Measurements from ENCODE around the gene C6orf15.

C6orf15 gene

DNA sequence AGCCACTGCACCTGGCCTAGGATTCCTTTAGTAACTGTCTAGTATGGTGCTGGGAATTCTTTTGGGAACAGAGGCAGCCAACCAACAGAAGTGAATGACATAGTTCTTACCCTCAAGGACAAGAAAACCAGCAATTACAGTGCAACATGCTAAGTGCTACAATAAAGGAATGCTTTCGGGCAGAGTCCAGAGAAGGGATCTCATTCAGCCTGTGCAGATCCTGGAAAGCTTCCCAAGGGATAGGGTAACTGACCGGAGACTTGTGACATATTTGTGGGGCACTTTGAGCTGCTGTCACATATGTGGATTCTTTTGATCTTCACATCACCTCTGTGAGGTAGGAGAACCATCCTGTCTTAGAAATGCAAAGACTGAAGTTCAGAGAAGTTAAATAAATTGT is 46.8 kb downstream of the C6orf15 start:
- DNase-seq = no peak

DNA sequence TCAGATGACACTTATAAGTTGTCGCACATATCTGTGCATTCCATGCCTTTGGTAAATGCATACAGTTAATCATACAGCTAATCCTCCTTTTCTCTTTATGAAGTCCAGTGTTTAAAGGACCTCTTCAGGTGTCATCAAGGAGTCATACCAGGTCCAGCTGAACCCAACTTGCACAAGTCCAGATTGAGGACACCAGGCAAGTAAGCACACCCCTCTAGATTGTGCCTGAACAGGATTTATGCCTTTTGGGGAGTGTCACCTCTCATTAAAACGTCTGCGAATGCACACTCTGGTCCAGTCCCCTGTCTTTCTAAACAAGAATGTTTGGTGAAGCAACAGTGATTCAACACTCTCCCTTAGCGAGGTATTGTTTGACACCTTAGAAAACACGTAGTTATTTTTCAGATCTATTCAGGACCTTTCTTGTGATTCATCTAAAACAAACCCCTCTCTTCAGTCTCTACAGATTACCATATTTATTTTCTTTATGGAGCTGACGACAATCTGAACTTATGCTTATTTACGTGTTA is 48.4 kb downstream of the C6orf15 start:
- DNase-seq = no peak
